Neural cell (in vitro differentiated cells): ENCODE measurements around the gene PACS1. TPM values are rescaled to one million over a fixed set of nuclear protein-coding genes. Genes with fewer than 3 reads are reported as not detected.

ENCODE experiments used
- H2AFZ ChIP-seq: fragments of 200-600, 300-800 bp; sonication (generic), shearing (Covaris generic); 2 replicates; pipeline ENCODE4 v1.6.0; 2014; ENCODE audit warnings: low read depth, mild to moderate bottlenecking, antibody characterized with exemption, low read length, moderate library complexity
- H3F3A ChIP-seq: fragments of 200-600 bp; shearing (Covaris generic); 2 replicates; pipeline ENCODE4 v1.6.1; 2016; ENCODE audit warnings: mild to moderate bottlenecking, moderate library complexity, mixed read lengths, antibody characterized with exemption, low read length; ENCODE audit not compliant: insufficient read depth, poor library complexity, severe bottlenecking
- H3K27ac ChIP-seq: fragments of 200-600, 300-800 bp; sonication (generic), shearing (Covaris generic); 2 replicates; pipeline ENCODE4 v1.5.1; 2014; ENCODE audit warnings: mild to moderate bottlenecking, low read length, moderate library complexity
- H3K27me3 ChIP-seq: fragments of 300-800, 200-600 bp; sonication (generic), shearing (Covaris generic); 2 replicates; pipeline ENCODE4 v1.6.0; 2014; ENCODE audit warnings: mild to moderate bottlenecking, low read depth, low read length, moderate library complexity; ENCODE audit not compliant: insufficient read depth
- H3K36me3 ChIP-seq: fragments of 300-800, 200-600 bp; sonication (generic), shearing (Covaris generic); 2 replicates; pipeline ENCODE4 v1.5.1; 2014; ENCODE audit warnings: mild to moderate bottlenecking, antibody characterized with exemption, low read length, moderate library complexity; ENCODE audit not compliant: insufficient read depth
- H3K4me2 ChIP-seq: fragments of 300-800, 200-600 bp; sonication (generic), shearing (Covaris generic); 2 replicates; pipeline ENCODE4 v1.6.0; 2014; ENCODE audit warnings: mild to moderate bottlenecking, low read length
- H3K4me3 ChIP-seq: fragments of 300-800, 200-600 bp; sonication (generic), shearing (Covaris generic); 2 replicates; pipeline ENCODE4 v1.5.1; 2014; ENCODE audit warnings: mild to moderate bottlenecking, low read length, moderate library complexity
- H3K79me2 ChIP-seq: fragments of 200-600 bp; shearing (Covaris generic); replicated peaks from 2 replicates; pipeline ENCODE4 v1.6.0; 2014; ENCODE audit warnings: mild to moderate bottlenecking, low read length, moderate library complexity; ENCODE audit not compliant: insufficient read depth
- H3K9ac ChIP-seq: fragments of 300-800, 200-600 bp; sonication (generic), shearing (Covaris generic); 2 replicates; pipeline ENCODE4 v1.6.1; 2016; ENCODE audit warnings: mild to moderate bottlenecking, low read length, mixed read lengths
- H3K9me2 ChIP-seq: fragments of 200-600 bp; shearing (Covaris generic); 2 replicates; pipeline ENCODE4 v1.6.1; 2016; ENCODE audit warnings: mild to moderate bottlenecking, low read length, mixed read lengths; ENCODE audit not compliant: insufficient read depth
- H3K9me3 ChIP-seq: fragments of 200-600, 300-800 bp; sonication (generic), shearing (Covaris generic); 2 replicates; pipeline ENCODE4 v1.6.1; 2016; ENCODE audit warnings: mild to moderate bottlenecking, mixed run types, low read length, moderate library complexity, mixed read lengths
- H4K20me1 ChIP-seq: fragments of 200-600 bp; shearing (Covaris generic); 2 replicates; pipeline ENCODE4 v1.6.1; 2016; ENCODE audit warnings: mild to moderate bottlenecking, mixed run types; ENCODE audit not compliant: insufficient read depth
- CTCF ChIP-seq: fragments of 450-650 bp; IDR thresholded peaks from 2 replicates; pipeline ENCODE4 v1.5.1; 2014; ENCODE audit warnings: antibody characterized with exemption, mild to moderate bottlenecking, moderate library complexity; ENCODE audit not compliant: poor library complexity, severe bottlenecking
- EP300 ChIP-seq: fragments of 450-650 bp; conservative IDR thresholded peaks from 2 replicates; pipeline ENCODE4 v1.6.1; 2014; ENCODE audit warnings: antibody characterized with exemption, mild to moderate bottlenecking, moderate library complexity; ENCODE audit not compliant: poor library complexity, severe bottlenecking
- EZH2 ChIP-seq: fragments of 200-600, 300-800 bp; shearing (Covaris generic), sonication (generic); IDR thresholded peaks from 2 replicates; pipeline ENCODE4 v1.6.1; 2014; ENCODE audit warnings: antibody characterized with exemption, low read length, borderline replicate concordance, mild to moderate bottlenecking; ENCODE audit not compliant: insufficient read depth, poor library complexity, severe bottlenecking
- MXI1 ChIP-seq: fragments of 450-650 bp; conservative IDR thresholded peaks from 2 replicates; pipeline ENCODE4 v1.6.1; 2014; ENCODE audit warnings: antibody characterized with exemption, mild to moderate bottlenecking; ENCODE audit not compliant: poor library complexity, severe bottlenecking
- POLR2AphosphoS5 ChIP-seq: IDR thresholded peaks from 2 replicates; pipeline ENCODE4 v1.6.1; 2012
- RAD21 ChIP-seq: fragments of 450-650 bp; conservative IDR thresholded peaks from 2 replicates; pipeline ENCODE4 v1.6.1; 2014; ENCODE audit warnings: antibody characterized with exemption, mild to moderate bottlenecking, moderate library complexity
- SMC3 ChIP-seq: fragments of 450-650 bp; conservative IDR thresholded peaks from 2 replicates; pipeline ENCODE4 v1.6.1; 2014; ENCODE audit warnings: antibody characterized with exemption, mild to moderate bottlenecking, moderate library complexity; ENCODE audit not compliant: poor library complexity
- TAF1 ChIP-seq: IDR thresholded peaks from 2 replicates; pipeline ENCODE4 v1.6.1; 2012; ENCODE audit warnings: low read depth
- polyA plus RNA-seq: library from polyadenylated mRNA; depleted of rRNA; stranded (reverse); fragments of >200 nt; gene quantifications from 2 replicates; pipeline ENCODE4 v1.2.3, GENCODE V29; 2014
- TF ChIP-seq, protein P1 (sequence below): IDR thresholded peaks from 2 replicates; pipeline ENCODE4 v1.6.1; 2012; ENCODE audit warnings: borderline replicate concordance

PACS1 gene
- polyA plus RNA-seq, 1 donor from 2014 or later: 14.4 TPM

DNA sequence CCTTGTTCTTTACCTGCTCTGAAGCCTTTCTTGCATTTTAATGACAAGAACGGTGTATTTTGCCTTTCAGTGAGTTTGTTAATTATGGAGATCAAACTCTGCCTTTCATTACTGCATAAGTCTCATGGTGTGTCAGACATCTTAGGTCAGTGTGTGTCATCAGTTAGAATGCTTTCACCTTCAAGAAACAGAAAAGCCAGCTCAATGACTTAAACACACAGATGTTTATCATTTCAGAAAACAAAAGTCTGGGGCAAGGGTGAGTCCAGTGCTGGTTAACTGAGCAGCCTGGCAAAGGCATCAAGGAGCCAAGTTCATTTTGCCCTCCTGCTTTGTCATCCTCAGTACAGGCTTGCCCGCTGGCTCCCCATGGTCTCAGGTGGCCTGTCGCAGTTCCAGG lies 54.5 kb downstream of the PACS1 start:
- no peak overlapping the region for H3K9ac ChIP-seq
- no peaks in the 10 kb centered on the region for H3K27me3 ChIP-seq
- no peak overlapping the region for H3K27ac ChIP-seq
- TF ChIP-seq EZH2: no peak
- TF ChIP-seq, protein P1, sequence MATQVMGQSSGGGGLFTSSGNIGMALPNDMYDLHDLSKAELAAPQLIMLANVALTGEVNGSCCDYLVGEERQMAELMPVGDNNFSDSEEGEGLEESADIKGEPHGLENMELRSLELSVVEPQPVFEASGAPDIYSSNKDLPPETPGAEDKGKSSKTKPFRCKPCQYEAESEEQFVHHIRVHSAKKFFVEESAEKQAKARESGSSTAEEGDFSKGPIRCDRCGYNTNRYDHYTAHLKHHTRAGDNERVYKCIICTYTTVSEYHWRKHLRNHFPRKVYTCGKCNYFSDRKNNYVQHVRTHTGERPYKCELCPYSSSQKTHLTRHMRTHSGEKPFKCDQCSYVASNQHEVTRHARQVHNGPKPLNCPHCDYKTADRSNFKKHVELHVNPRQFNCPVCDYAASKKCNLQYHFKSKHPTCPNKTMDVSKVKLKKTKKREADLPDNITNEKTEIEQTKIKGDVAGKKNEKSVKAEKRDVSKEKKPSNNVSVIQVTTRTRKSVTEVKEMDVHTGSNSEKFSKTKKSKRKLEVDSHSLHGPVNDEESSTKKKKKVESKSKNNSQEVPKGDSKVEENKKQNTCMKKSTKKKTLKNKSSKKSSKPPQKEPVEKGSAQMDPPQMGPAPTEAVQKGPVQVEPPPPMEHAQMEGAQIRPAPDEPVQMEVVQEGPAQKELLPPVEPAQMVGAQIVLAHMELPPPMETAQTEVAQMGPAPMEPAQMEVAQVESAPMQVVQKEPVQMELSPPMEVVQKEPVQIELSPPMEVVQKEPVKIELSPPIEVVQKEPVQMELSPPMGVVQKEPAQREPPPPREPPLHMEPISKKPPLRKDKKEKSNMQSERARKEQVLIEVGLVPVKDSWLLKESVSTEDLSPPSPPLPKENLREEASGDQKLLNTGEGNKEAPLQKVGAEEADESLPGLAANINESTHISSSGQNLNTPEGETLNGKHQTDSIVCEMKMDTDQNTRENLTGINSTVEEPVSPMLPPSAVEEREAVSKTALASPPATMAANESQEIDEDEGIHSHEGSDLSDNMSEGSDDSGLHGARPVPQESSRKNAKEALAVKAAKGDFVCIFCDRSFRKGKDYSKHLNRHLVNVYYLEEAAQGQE: no peak
- TF ChIP-seq EP300: no peak
- no peak for TF ChIP-seq TAF1
- no peak for TF ChIP-seq SMC3
- no peak for TF ChIP-seq POLR2AphosphoS5
- TF ChIP-seq CTCF: no peak
- TF ChIP-seq RAD21: no peak
- TF ChIP-seq MXI1: no peak
- no peaks in the 10 kb centered on the region for H3K36me3 ChIP-seq
- H3K9me3 ChIP-seq: no peaks in the 10 kb centered on the region
- H2AFZ ChIP-seq: no peak overlapping the region
- no peaks in the 10 kb centered on the region for H3F3A ChIP-seq
- no peaks in the 10 kb centered on the region for H3K9me2 ChIP-seq
- no peak overlapping the region for H3K4me3 ChIP-seq
- no peaks in the 10 kb centered on the region for H3K79me2 ChIP-seq
- no peak overlapping the region for H3K4me2 ChIP-seq
- H4K20me1 ChIP-seq: no peaks in the 10 kb centered on the region

GRCh38 chr11:66126064-66126463 lies 56.0 kb downstream of the PACS1 start:
- Histone ChIP-seq H3F3A (no peaks in the 10 kb centered on the region), H3K9me3 (no peaks in the 10 kb centered on the region), H3K4me3 (peak overlapping the region; percentile 37), H3K36me3 (no peaks in the 10 kb centered on the region), H3K9me2 (no peaks in the 10 kb centered on the region), H3K27me3 (no peaks in the 10 kb centered on the region), H3K4me2 (no peak overlapping the region), H4K20me1 (no peaks in the 10 kb centered on the region), H2AFZ (no peak overlapping the region), H3K27ac (no peak overlapping the region), H3K79me2 (no peaks in the 10 kb centered on the region), H3K9ac (no peak overlapping the region)
- TF ChIP-seq CTCF (no peak), EZH2 (no peak), RAD21 (no peak), EP300 (no peak), SMC3 (no peak)
